CD14-positive monocyte (primary cell): ENCODE results near the gene DCDC2B. TPM values are rescaled to one million over a fixed set of nuclear protein-coding genes. Genes with fewer than 3 reads are reported as not detected.
A peak's percentile ranks its signal among the peaks of the same experiment; 100 is the strongest.

Experiments
- DNase-seq, 3 donors: peaks; one replicate each; pipeline ENCODE4 v3.0.0-alpha.2; 2011 to 2022
- H2AFZ ChIP-seq: 2 replicates; pipeline ENCODE4 v1.6.0; 2012; ENCODE audit warnings: mild to moderate bottlenecking, low read depth, low read length, inconsistent platforms; ENCODE audit not compliant: insufficient read depth, poor library complexity, severe bottlenecking
- H3K27ac ChIP-seq, 2 donors: 1 replicate in 1 of 2; 2 replicates in 1 of 2; pipeline ENCODE4 v1.5.1; 2012 to 2013; ENCODE audit warnings: low read length in 2 of 2, control low read depth in 1 of 2, inconsistent platforms in 1 of 2, low read depth in 1 of 2, mild to moderate bottlenecking in 1 of 2
- H3K27me3 ChIP-seq, 2 donors: one replicate each; pipeline versions ENCODE4 v1.6.0 to v1.6.1; 2011 to 2013; ENCODE audit warnings: low read length in 2 of 2; ENCODE audit not compliant: control insufficient read depth in 2 of 2, insufficient read depth in 2 of 2
- H3K36me3 ChIP-seq, 2 donors: replicated peaks in 1 of 2; 1 replicate in 1 of 2; 2 replicates in 1 of 2; pipeline versions ENCODE4 v1.5.1 to v1.6.1; 2012 to 2013; ENCODE audit warnings: low read length in 2 of 2, control low read depth in 1 of 2, inconsistent platforms in 1 of 2, mild to moderate bottlenecking in 1 of 2; ENCODE audit not compliant: insufficient read depth in 2 of 2, control insufficient read depth in 1 of 2
- H3K4me1 ChIP-seq, 2 donors: 1 replicate in 1 of 2; 2 replicates in 1 of 2; pipeline versions ENCODE4 v1.5.1 to v1.6.1; 2012 to 2013; ENCODE audit warnings: low read length in 2 of 2, control low read depth in 1 of 2, inconsistent platforms in 1 of 2, mild to moderate bottlenecking in 1 of 2, moderate library complexity in 1 of 2; ENCODE audit not compliant: insufficient read depth in 2 of 2, control insufficient read depth in 1 of 2
- H3K4me2 ChIP-seq: replicated peaks from 2 replicates; pipeline ENCODE3; 2012; ENCODE audit warnings: low read length, moderate library complexity, mild to moderate bottlenecking; ENCODE audit not compliant: poor library complexity, severe bottlenecking; ENCODE audit errors: extremely low read depth
- H3K4me3 ChIP-seq, 3 experiments: fragments of 200-600 bp in 1 of 3; sonication (generic) in 1 of 3; replicated peaks in 1 of 3; 1 replicate in 2 of 3; 2 replicates in 1 of 3; pipeline ENCODE4 v1.5.1; 2011 to 2013; ENCODE audit warnings: low read length in 3 of 3, mild to moderate bottlenecking in 3 of 3, control low read depth in 2 of 3, low read depth in 2 of 3, inconsistent platforms in 1 of 3, moderate library complexity in 1 of 3
- H3K79me2 ChIP-seq: 2 replicates; pipeline ENCODE4 v1.6.0; 2012; ENCODE audit warnings: mild to moderate bottlenecking, control low read depth, inconsistent platforms, low read length, moderate library complexity; ENCODE audit not compliant: insufficient read depth
- H3K9ac ChIP-seq: 2 replicates; pipeline ENCODE4 v1.6.0; 2017; ENCODE audit warnings: low read length, mild to moderate bottlenecking; ENCODE audit not compliant: insufficient read depth, poor library complexity, severe bottlenecking
- H3K9me3 ChIP-seq, 2 donors: replicated peaks in 1 of 2; 1 replicate in 1 of 2; 2 replicates in 1 of 2; pipeline versions ENCODE4 v1.5.1 to v1.6.1; 2012 to 2013; ENCODE audit warnings: low read length in 2 of 2, control low read depth in 1 of 2; ENCODE audit not compliant: control insufficient read depth in 1 of 2, insufficient read depth in 1 of 2
- H4K20me1 ChIP-seq: 2 replicates; pipeline ENCODE4 v1.6.0; 2012; ENCODE audit warnings: mild to moderate bottlenecking, low read length, control low read depth, moderate library complexity; ENCODE audit not compliant: insufficient read depth
- H3K27ac Mint-ChIP-seq, 7 donors: one replicate each; pipeline ENCODE4 v1.8.0; 2020; ENCODE audit warnings: mild to moderate bottlenecking in 7 of 7, mixed read lengths in 7 of 7, moderate library complexity in 6 of 7, inconsistent platforms in 2 of 7
- H3K27me3 Mint-ChIP-seq, 3 donors: one replicate each; pipeline ENCODE4 v1.8.0; 2021 to 2022; ENCODE audit warnings: low read depth in 3 of 3, mild to moderate bottlenecking in 3 of 3, mixed read lengths in 3 of 3, moderate library complexity in 3 of 3, inconsistent platforms in 1 of 3
- H3K36me3 Mint-ChIP-seq, 2 donors: one replicate each; pipeline ENCODE4 v1.8.0; 2020; ENCODE audit warnings: mixed read lengths in 2 of 2, inconsistent platforms in 1 of 2, mild to moderate bottlenecking in 1 of 2
- H3K4me1 Mint-ChIP-seq: one replicate; pipeline ENCODE4 v1.8.0; 2020; ENCODE audit warnings: mild to moderate bottlenecking, mixed read lengths
- H3K4me3 Mint-ChIP-seq, 2 donors: one replicate each; pipeline ENCODE4 v1.8.0; 2020; ENCODE audit warnings: mild to moderate bottlenecking in 2 of 2, mixed read lengths in 2 of 2, moderate library complexity in 1 of 2
- H3K9me3 Mint-ChIP-seq, 7 donors: one replicate each; pipeline ENCODE4 v1.8.0; 2020 to 2022; ENCODE audit warnings: mixed read lengths in 7 of 7, mild to moderate bottlenecking in 6 of 7, moderate library complexity in 6 of 7, inconsistent platforms in 2 of 7
- WGBS: methylation state at CpG from one replicate; pipeline ENCODE4 v1.1.5; 2013; ENCODE audit warnings: missing lambda C conversion rate; ENCODE audit not compliant: insufficient coverage; 5-methylcytosine and 5-hydroxymethylcytosine counted together
- intact Hi-C, 2 donors: fragments of 100-400 bp; cut with micrococcal nuclease; formaldehyde crosslinking; loops; one replicate each; pipeline versions ENCODE4 v1.15.0 to v1.15.1; 2023
- polyA plus RNA-seq, 3 donors: library from polyadenylated mRNA; depleted of rRNA in 1 of 3; unstranded in 2 of 3; stranded (reverse) in 1 of 3; fragments of 300-500 nt in 2 of 3; fragments of >200 nt in 1 of 3; fragmentation: Illumina TruSeq in 2 of 3; gene quantifications; 1 replicate in 2 of 3; 2 replicates in 1 of 3; pipeline ENCODE4 v1.2.3, GENCODE V29; 2012 to 2021
- TF ChIP-seq, protein P1 (sequence below): fragments of 200-600 bp; IDR thresholded peaks from one replicate; pipeline ENCODE4 v1.8.0; 2022; ENCODE audit warnings: antibody characterized with exemption, mild to moderate bottlenecking

Gene DCDC2B
- polyA plus RNA-seq, 3 donors: not detected

DNA sequence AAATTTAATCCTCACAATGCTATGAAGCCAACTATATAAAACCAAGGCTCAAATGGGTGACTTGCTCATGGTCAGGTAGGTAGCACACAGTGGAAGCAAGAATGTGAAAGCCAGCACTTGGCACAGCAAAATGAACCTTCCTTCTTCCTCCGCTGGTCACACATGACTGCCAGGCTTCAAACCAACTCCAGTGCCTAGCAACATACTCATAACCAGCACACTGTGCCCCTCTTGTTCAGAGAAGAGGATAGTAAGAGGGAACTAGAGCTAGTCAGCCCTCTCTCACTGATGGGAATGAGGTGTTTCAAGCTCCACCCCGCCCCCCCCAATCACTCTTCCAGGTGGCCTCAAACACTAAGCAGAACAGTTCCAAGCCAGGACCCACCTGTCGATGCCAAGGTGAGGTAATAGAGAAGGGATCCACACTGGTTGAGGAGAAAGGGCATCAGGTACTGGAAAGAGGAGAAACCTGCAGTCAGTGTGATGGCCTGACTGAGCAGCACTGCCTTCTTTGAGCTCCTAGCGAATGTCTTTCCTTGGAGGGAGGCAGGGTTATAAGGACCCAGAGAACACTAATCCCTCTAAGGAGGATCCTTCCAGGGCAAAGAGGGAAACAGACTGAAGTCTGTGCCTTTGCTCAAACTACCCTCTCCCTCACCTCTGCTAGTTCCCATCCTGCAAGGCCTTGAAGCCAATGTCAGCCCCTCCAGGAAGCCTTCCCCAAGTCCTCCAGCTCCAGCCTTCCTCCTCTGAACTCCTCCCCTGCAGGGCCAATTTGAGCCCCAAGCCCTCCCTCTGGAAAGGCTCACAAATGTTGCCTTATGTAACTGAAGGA is 12.1 kb downstream of the DCDC2B start:
- peak overlapping the region; percentile 53 to 98 (median 82) for H3K4me3 ChIP-seq
- H3K4me2 ChIP-seq: peak overlapping the region; percentile 93
- peak overlapping the region in 1 of 2 donors; percentile 99 for H3K27ac ChIP-seq
- peak overlapping the region; percentile 92 for H2AFZ ChIP-seq
- peaks cover 36 to 61% of the 10 kb centered on the region in 2 donors for H3K36me3 Mint-ChIP-seq
- H3K27ac Mint-ChIP-seq: peak overlapping the region; percentile 97 to 100 (median 98)
- 100% methylated on average over 1 of the region's 4 CpGs for WGBS
- intact Hi-C loops: loop anchor here in 1 of 2 donors (10.0 kb wide), 1 partner anchor 174 kb away; the partner anchor contains the start of gene BSDC1
- H3K27me3 ChIP-seq: no peaks in the 10 kb centered on the region
- no peak for DNase-seq
- H3K9me3 ChIP-seq: no peaks in the 10 kb centered on the region
- TF ChIP-seq, protein P1, sequence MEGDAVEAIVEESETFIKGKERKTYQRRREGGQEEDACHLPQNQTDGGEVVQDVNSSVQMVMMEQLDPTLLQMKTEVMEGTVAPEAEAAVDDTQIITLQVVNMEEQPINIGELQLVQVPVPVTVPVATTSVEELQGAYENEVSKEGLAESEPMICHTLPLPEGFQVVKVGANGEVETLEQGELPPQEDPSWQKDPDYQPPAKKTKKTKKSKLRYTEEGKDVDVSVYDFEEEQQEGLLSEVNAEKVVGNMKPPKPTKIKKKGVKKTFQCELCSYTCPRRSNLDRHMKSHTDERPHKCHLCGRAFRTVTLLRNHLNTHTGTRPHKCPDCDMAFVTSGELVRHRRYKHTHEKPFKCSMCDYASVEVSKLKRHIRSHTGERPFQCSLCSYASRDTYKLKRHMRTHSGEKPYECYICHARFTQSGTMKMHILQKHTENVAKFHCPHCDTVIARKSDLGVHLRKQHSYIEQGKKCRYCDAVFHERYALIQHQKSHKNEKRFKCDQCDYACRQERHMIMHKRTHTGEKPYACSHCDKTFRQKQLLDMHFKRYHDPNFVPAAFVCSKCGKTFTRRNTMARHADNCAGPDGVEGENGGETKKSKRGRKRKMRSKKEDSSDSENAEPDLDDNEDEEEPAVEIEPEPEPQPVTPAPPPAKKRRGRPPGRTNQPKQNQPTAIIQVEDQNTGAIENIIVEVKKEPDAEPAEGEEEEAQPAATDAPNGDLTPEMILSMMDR: no peak
- H3K4me1 ChIP-seq: peaks cover 23 to 33% of the 10 kb centered on the region in 2 donors
- H3K4me1 Mint-ChIP-seq: peaks cover 35% of the 10 kb centered on the region
- no peaks in the 10 kb centered on the region for H3K9me3 Mint-ChIP-seq
- peaks cover 31% of the 10 kb centered on the region for H3K79me2 ChIP-seq
- H3K27me3 Mint-ChIP-seq: peaks cover 0 to 2% (median 2%) of the 10 kb centered on the region in 3 donors
- peaks cover 15 to 49% of the 10 kb centered on the region in 2 donors for H3K36me3 ChIP-seq
- peak overlapping the region; percentile 92 for H3K9ac ChIP-seq
- H3K4me3 Mint-ChIP-seq: peak overlapping the region; percentile 97 to 98
- H4K20me1 ChIP-seq: no peaks in the 10 kb centered on the region

DNA sequence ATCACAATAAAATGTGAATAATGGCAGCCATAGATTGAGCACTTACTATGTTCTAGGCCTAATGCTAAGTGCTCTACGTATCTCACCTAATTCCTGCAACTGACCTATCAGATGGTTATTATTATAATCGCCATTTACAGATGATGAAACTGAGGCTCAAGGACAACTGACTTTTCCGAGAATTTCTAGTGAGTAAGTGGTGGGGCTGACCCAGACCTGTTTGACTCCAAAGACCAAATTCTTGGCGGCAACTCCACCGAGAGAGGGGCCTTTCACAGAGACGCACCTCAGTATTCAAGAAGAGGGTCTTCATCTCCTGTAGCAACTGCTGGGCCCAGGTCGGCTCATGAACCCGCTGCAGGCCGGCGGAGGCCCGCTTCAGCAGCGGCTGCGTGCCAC is 12.7 kb downstream of the DCDC2B start:
- Mint-ChIP-seq H3K36me3 (peaks cover 34 to 63% of the 10 kb centered on the region in 2 donors), H3K27me3 (peaks cover 0 to 2% (median 2%) of the 10 kb centered on the region in 3 donors), H3K4me1 (peaks cover 29% of the 10 kb centered on the region), H3K4me3 (peak overlapping the region; percentile 97 to 98), H3K9me3 (no peaks in the 10 kb centered on the region), H3K27ac (peak overlapping the region; percentile 97 to 100 (median 98))
- Histone ChIP-seq H3K4me1 (peaks cover 18 to 28% of the 10 kb centered on the region in 2 donors), H4K20me1 (no peaks in the 10 kb centered on the region), H3K4me2 (peak overlapping the region; percentile 93), H3K27me3 (no peaks in the 10 kb centered on the region), H3K9ac (peak overlapping the region; percentile 92), H2AFZ (peak overlapping the region; percentile 92), H3K27ac (peak overlapping the region in 1 of 2 donors; percentile 99), H3K36me3 (peaks cover 19 to 49% of the 10 kb centered on the region in 2 donors), H3K9me3 (no peaks in the 10 kb centered on the region), H3K4me3 (peak overlapping the region; percentile 53 to 98 (median 82)), H3K79me2 (peaks cover 31% of the 10 kb centered on the region)
- TF ChIP-seq, protein P1: no peak
- 17% methylated on average over 12 of the region's 13 CpGs for WGBS
- DNase-seq: no peak
- intact Hi-C loops: loop anchor here in 1 of 2 donors (10.0 kb wide), 1 partner anchor 173 kb away; the partner anchor contains the start of gene BSDC1
